Astrocyte of the spinal cord (primary cell): ENCODE results near the gene GDF10.

Experiments
- DNase-seq: peaks from one replicate; pipeline ENCODE4 v3.0.0; 2011; ENCODE audit warnings: low read depth, low spot score
- H3K4me3 ChIP-seq: 2 replicates; pipeline ENCODE4 v1.5.1; 2011; ENCODE audit warnings: low read depth, mild to moderate bottlenecking, low read length, moderate library complexity
- in situ Hi-C: cut with HindIII; loops from 2 replicates; pipeline ENCODE4 v1.10.0; 2017; ENCODE audit warnings: low sequenced_read_pairs
- TF ChIP-seq, protein P1 (sequence below): IDR thresholded peaks from 2 replicates; pipeline ENCODE4 v1.5.1; 2012; ENCODE audit warnings: low read depth, mild to moderate bottlenecking, low read length, inconsistent platforms

GDF10 gene

GRCh38 chr10:47356708-47357107, 56.7 kb downstream of the GDF10 start:
- TF ChIP-seq, protein P1, sequence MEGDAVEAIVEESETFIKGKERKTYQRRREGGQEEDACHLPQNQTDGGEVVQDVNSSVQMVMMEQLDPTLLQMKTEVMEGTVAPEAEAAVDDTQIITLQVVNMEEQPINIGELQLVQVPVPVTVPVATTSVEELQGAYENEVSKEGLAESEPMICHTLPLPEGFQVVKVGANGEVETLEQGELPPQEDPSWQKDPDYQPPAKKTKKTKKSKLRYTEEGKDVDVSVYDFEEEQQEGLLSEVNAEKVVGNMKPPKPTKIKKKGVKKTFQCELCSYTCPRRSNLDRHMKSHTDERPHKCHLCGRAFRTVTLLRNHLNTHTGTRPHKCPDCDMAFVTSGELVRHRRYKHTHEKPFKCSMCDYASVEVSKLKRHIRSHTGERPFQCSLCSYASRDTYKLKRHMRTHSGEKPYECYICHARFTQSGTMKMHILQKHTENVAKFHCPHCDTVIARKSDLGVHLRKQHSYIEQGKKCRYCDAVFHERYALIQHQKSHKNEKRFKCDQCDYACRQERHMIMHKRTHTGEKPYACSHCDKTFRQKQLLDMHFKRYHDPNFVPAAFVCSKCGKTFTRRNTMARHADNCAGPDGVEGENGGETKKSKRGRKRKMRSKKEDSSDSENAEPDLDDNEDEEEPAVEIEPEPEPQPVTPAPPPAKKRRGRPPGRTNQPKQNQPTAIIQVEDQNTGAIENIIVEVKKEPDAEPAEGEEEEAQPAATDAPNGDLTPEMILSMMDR, result no peak
- in situ Hi-C loops, result no loop called here
- no peak overlapping the region for H3K4me3 ChIP-seq
- DNase-seq, result no peak

DNA sequence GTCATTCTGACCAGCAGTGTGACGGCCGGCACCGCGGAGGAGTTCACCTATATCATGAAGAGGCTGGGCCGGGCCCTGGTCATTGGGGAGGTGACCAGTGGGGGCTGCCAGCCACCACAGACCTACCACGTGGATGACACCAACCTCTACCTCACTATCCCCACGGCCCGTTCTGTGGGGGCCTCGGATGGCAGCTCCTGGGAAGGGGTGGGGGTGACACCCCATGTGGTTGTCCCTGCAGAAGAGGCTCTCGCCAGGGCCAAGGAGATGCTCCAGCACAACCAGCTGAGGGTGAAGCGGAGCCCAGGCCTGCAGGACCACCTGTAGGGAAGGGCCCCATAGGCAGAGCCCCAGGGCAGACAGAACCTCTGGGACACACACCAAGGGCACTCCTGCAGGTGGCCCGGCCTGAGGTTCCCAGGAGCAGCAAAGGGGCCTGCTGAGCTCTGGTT, 57.2 kb downstream of the GDF10 start:
- TF ChIP-seq, protein P1, result no peak
- in situ Hi-C loops, result no loop called here
- H3K4me3 ChIP-seq, result no peak overlapping the region
- no peak for DNase-seq

DNA sequence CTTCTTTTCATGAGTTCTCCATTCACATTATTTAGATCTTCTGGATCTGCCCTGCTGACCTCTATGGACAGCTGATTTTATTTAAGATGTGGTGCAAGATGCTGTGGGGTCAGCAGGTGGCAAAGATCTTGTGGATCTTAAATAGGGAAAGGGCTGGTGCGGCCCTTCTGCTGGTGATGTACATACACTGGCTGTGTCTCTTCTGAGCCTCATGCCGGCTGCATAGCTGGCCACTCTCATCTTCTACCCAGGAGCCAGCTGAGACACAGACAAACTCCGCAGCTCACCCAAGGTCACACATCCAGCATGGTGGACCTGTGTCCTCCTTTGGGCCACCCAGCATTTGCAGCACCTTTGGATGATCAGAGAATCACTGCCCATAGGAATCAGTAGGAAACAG, 57.9 kb downstream of the GDF10 start:
- TF ChIP-seq, protein P1, result no peak
- no peak overlapping the region for H3K4me3 ChIP-seq
- in situ Hi-C loops, result no loop called here
- DNase-seq, result no peak

DNA sequence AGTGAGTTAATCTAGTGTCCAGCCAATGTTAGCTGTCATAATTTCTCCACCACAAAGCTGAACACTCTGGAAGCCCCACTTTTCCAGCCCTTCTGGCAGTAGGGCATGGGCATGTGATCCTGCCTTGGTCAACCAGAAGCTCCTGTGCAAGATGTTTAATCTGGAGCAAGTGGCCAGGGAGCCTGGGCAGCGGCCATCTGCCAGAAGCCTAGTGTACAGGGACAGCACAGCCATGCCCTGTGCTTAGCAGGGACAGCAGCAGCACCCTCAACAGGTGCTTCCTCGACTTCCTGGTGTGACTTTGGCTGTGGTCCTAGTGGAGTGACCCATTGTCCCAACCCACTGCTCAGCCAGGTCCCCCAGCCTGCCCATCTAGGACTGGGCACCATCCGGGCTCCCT, 58.5 kb downstream of the GDF10 start:
- in situ Hi-C loops, result no loop called here
- no peak for DNase-seq

DNA sequence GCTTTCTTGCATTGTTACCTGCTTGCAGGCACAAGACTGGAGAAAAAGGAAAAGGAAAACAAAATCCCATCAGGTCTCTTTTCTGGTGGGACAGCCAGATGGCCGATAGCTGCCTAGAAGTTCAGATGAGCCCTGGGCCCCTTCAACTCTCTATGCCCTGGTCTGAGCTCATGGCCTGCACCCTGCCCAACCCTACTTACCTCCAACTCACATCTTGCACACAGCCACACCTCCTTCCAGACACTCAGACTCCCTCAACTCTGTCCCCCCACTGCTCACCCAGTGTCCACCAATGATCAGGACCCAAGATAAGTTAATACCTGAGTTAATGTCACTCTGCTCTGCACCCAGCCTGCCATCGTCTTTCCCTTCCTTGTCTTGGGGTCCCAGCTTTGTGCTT, 59.1 kb downstream of the GDF10 start:
- no peak for DNase-seq
- in situ Hi-C loops, result no loop called here
- TF ChIP-seq, protein P1, result no peak
- no peak overlapping the region for H3K4me3 ChIP-seq

More for the DNA sequence above, 58.5 kb downstream of the GDF10 start:
- TF ChIP-seq, protein P1, result no peak
- no peak overlapping the region for H3K4me3 ChIP-seq

DNA sequence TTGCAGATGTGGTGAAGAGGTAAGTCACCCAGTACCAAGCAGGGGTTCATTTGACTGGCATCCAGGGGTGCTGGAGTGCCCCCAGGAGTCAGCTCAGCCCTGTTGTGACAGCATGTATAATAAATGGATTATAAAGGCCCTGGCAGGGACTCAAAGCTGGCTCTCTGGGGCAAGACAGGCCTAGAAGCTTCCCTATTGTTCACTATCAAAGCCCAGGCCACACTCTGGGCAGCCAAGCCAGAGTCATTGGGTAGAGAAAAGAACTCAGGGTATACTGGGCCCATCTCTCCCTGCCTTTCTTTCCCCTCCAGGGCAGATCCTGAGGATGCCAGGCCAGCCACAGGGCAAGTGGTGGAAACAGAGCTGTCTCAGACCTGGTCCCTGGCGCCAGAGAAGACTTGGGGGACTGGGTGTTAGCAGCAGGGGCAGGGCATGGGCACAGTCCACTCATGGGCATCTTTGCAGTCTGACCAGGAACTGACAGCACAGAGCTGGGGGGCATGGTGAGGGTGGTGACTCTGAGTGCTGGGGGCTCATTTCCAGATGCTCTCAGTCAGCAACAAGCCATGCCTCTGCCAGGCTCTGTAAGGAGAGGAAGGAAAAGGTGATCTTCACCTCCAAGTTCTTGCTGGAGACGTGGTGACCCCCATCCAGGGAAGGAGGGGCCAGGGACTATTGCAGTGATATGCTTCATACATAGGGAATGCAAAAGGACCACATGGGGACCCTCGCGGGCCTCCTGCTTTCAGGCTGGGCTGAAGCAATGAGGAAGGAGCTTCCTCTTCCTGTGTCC, 59.8 kb downstream of the GDF10 start:
- H3K4me3 ChIP-seq, result no peak overlapping the region
- no peak for DNase-seq
- in situ Hi-C loops, result no loop called here
- TF ChIP-seq, protein P1, result no peak
